ENCODE results near the gene DCAKD.

DCAKD gene

DNA sequence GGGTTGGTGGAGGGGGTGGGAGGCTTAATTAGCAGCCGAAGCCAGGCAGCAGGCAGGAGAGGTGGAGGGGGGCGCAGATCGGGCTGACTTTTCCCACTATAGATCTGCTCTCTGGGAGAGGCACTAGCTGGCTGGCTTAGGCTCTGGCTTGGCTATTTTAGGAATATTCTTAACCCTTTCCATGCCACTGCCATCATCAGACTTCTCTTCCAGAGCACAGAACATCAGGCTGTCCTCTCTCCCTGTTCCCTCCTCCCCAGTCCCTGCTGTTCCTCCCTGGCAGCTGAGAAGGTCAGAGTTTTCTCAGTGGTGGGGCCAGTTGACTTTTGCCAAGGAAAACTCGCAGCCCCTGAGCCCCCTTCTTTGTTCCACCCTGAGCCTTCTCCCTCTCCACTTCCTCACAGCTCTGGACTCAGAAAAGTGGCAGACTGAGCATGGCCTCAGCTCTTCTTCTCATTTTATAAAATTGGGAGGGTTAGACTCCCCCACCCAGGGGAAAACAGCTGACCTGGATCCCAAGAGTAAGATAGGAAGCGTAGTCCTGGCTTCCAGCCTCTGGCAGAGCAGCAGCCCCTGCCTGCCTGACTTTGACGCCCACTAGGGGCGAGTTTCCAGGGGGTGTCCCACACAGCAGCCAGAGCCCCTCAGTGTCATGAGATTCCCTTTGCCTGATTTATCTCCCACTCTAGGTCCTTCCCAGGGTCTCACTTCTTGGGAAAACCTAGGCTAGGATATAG, 73.5 kb downstream of the DCAKD start:
- TF ChIP-seq, protein P1, sequence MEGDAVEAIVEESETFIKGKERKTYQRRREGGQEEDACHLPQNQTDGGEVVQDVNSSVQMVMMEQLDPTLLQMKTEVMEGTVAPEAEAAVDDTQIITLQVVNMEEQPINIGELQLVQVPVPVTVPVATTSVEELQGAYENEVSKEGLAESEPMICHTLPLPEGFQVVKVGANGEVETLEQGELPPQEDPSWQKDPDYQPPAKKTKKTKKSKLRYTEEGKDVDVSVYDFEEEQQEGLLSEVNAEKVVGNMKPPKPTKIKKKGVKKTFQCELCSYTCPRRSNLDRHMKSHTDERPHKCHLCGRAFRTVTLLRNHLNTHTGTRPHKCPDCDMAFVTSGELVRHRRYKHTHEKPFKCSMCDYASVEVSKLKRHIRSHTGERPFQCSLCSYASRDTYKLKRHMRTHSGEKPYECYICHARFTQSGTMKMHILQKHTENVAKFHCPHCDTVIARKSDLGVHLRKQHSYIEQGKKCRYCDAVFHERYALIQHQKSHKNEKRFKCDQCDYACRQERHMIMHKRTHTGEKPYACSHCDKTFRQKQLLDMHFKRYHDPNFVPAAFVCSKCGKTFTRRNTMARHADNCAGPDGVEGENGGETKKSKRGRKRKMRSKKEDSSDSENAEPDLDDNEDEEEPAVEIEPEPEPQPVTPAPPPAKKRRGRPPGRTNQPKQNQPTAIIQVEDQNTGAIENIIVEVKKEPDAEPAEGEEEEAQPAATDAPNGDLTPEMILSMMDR (IDR thresholded peaks at IDR 0.05; ENCODE audit: low read depth, low read length) = no peak
- H3K4me3 ChIP-seq (ENCODE audit: low read depth, low read length) = no peak overlapping the region

DNA sequence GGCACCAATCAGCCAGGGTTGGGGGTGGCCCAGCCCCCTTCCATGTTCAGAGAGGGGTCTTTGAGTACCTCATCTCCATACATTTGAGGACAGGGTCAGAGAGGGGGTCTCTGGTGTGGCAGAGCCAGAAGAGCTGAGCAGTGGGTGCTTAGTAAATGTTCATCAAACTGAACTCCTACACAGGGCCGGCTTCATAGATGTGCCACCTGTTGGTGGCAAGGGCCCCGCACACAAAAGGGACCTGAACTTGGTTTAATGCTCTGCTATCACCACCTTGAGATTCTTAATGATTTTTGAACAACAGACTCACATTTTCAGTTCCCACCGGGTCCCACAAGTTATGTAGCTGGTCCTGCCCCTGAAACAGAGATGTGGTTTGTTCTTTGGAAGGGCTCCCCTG, 74.4 kb downstream of the DCAKD start:
- TF ChIP-seq, protein P1 (IDR thresholded peaks at IDR 0.05; ENCODE audit: low read depth, low read length) = no peak
- no peak overlapping the region for H3K4me3 ChIP-seq (ENCODE audit: low read depth, low read length)

DNA sequence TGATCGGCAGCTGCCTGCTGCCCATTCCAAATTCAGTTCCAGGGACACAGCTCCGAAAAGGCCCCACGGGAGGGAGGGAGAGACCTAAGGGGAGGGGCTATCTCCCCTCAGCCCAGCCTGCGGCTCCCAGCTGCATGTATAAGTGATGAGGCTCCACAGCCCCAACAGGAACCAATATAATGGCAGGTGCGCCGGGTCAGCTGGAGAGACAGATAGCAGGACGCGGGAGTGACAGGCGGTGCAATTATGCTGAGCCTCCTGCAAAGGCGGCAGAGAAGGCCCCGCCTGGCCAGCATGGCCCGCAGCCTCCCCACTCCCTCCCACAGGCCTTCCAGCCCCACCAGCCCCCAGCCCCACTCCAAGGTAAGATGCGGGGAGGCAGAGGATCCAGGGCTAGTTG, 75.2 kb downstream of the DCAKD start:
- TF ChIP-seq, protein P1 (IDR thresholded peaks at IDR 0.05; ENCODE audit: low read depth, low read length) = no peak
- no peak overlapping the region for H3K4me3 ChIP-seq (ENCODE audit: low read depth, low read length)
